Neural progenitor cell (in vitro differentiated cells): ENCODE data around the gene NPW. TPM values are rescaled to one million over a fixed set of nuclear protein-coding genes. Genes with fewer than 3 reads are reported as not detected.

Experiments used
- DNase-seq: peaks from one replicate; pipeline ENCODE4 v3.0.0-alpha.2; 2016; ENCODE audit warnings: low spot score
- H2AFZ ChIP-seq: fragments of 200-600 bp; sonication (generic); replicated peaks from 2 replicates; pipeline ENCODE4 v1.6.1; 2016; ENCODE audit warnings: antibody characterized with exemption
- H3F3A ChIP-seq: fragments of 200-600 bp; sonication (generic); 2 replicates; pipeline ENCODE4 v1.6.1; 2016; ENCODE audit warnings: antibody characterized with exemption, low read depth
- H3K27ac ChIP-seq: fragments of 200-600 bp; sonication (generic); 2 replicates; pipeline ENCODE4 v1.5.1; 2016; ENCODE audit warnings: mild to moderate bottlenecking
- H3K27me3 ChIP-seq: fragments of 200-600 bp; sonication (generic); 2 replicates; pipeline ENCODE4 v1.6.1; 2016; ENCODE audit warnings: mild to moderate bottlenecking, moderate library complexity
- H3K36me3 ChIP-seq: fragments of 200-600 bp; sonication (generic); 2 replicates; pipeline ENCODE4 v1.5.1; 2016
- H3K4me1 ChIP-seq: fragments of 200-600 bp; sonication (generic); 2 replicates; pipeline ENCODE4 v1.6.1; 2016; ENCODE audit warnings: mixed run types
- H3K4me2 ChIP-seq: fragments of 200-600 bp; sonication (generic); 2 replicates; pipeline ENCODE4 v1.6.1; 2016
- H3K4me3 ChIP-seq: fragments of 200-600 bp; sonication (generic); 2 replicates; pipeline ENCODE4 v1.5.1; 2016
- H3K79me2 ChIP-seq: fragments of 200-600 bp; sonication (generic); 2 replicates; pipeline ENCODE4 v1.6.1; 2016; ENCODE audit warnings: low read depth
- H3K9ac ChIP-seq: fragments of 200-600 bp; sonication (generic); 2 replicates; pipeline ENCODE4 v1.6.1; 2016
- H3K9me3 ChIP-seq: fragments of 200-600 bp; sonication (generic); 2 replicates; pipeline ENCODE4 v1.5.1; 2016; ENCODE audit warnings: low read depth
- H4K20me1 ChIP-seq: fragments of 200-600 bp; sonication (generic); 2 replicates; pipeline ENCODE4 v1.6.1; 2016; ENCODE audit warnings: low read depth
- H3K27ac Mint-ChIP-seq: 3 replicates; pipeline ENCODE4 v1.8.0; 2021; ENCODE audit warnings: mixed read lengths
- H3K27me3 Mint-ChIP-seq: 2 replicates; pipeline ENCODE4 v1.8.0; 2022; ENCODE audit warnings: low read depth, mild to moderate bottlenecking, inconsistent platforms, moderate library complexity, mixed read lengths; ENCODE audit not compliant: insufficient read depth
- H3K36me3 Mint-ChIP-seq: 3 replicates; pipeline ENCODE4 v1.8.0; 2021; ENCODE audit warnings: mixed read lengths
- H3K4me1 Mint-ChIP-seq: 3 replicates; pipeline ENCODE4 v1.8.0; 2021; ENCODE audit warnings: mixed read lengths
- H3K4me3 Mint-ChIP-seq: 3 replicates; pipeline ENCODE4 v1.8.0; 2021; ENCODE audit warnings: mild to moderate bottlenecking, moderate library complexity, mixed read lengths
- H3K9me3 Mint-ChIP-seq: 3 replicates; pipeline ENCODE4 v1.8.0; 2020; ENCODE audit warnings: mixed read lengths
- EZH2 ChIP-seq: fragments of 200-600 bp; sonication (generic); IDR thresholded peaks from 2 replicates; pipeline ENCODE4 v1.6.1; 2017; ENCODE audit warnings: antibody characterized with exemption, mild to moderate bottlenecking, moderate library complexity
- EZH2phosphoT487 ChIP-seq: fragments of 200-600 bp; sonication (generic); IDR thresholded peaks from 2 replicates; pipeline ENCODE4 v1.6.1; 2017; ENCODE audit warnings: antibody characterized with exemption
- total RNA-seq: library from RNA; depleted of rRNA; stranded (reverse); fragments of >200 nt; gene quantifications from 2 replicates; pipeline ENCODE4 v1.2.3, GENCODE V29; 2015; ENCODE audit warnings: low replicate concordance
- TF ChIP-seq, protein P1 (sequence below): fragments of 200-600 bp; sonication (generic); IDR thresholded peaks from 2 replicates; pipeline ENCODE4 v1.5.1; 2017; ENCODE audit warnings: antibody characterized with exemption, mild to moderate bottlenecking

NPW gene
- total RNA-seq, 1 donor from 2014 or later, result not detected

DNA sequence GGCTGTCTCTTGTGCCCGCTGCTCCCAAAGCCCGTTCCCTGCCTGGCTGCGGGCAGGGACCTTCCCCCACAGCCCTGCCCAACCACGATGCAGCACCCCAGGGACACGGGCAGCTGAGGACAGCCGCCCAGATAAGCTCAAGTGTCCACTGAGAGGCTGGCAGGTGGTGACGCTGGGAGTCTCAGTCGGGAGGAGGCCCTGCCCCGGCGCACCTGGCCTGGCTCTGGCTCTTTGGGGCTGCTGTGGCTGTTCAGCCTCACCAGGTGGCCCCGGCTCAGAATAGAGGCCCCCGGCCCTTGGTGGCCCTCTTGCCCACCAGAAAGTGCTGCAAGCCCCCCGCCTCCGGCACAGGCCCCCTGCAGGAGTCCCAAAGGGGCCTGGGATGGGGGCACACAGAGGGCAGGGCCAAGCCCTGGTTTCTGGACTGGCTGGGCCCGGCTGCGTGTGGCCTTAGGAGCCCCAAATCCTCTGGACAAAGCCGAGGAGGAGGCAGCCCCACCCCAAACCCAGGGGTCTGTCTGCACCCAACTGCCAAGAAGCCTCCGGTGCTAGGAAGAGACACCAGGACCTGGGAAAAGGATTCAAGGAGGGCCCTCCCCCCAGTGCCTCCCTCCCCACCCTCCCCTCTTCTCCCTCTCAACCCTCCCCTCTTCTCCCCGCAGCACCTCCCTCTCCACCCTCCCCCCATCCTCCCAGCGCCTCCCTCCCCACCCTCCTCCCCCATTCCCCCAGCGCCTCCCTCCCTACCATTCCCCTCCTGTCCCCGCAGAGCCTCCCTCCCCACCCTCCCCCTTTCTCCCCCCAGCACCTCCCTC, 22.8 kb downstream of the NPW start:
- H3K4me2 ChIP-seq, result no peak overlapping the region
- H3K4me3 ChIP-seq, result no peak overlapping the region
- H3F3A ChIP-seq, result peaks cover 4% of the 10 kb centered on the region
- Mint-ChIP-seq H3K4me3 (no peak overlapping the region), H3K9me3 (no peaks in the 10 kb centered on the region), H3K27me3 (peaks cover 2% of the 10 kb centered on the region), H3K27ac (no peak overlapping the region), H3K4me1 (peaks cover 10% of the 10 kb centered on the region), H3K36me3 (peaks cover 2% of the 10 kb centered on the region)
- no peak overlapping the region for H2AFZ ChIP-seq
- peaks cover 6% of the 10 kb centered on the region for H3K4me1 ChIP-seq
- TF ChIP-seq, protein P1, sequence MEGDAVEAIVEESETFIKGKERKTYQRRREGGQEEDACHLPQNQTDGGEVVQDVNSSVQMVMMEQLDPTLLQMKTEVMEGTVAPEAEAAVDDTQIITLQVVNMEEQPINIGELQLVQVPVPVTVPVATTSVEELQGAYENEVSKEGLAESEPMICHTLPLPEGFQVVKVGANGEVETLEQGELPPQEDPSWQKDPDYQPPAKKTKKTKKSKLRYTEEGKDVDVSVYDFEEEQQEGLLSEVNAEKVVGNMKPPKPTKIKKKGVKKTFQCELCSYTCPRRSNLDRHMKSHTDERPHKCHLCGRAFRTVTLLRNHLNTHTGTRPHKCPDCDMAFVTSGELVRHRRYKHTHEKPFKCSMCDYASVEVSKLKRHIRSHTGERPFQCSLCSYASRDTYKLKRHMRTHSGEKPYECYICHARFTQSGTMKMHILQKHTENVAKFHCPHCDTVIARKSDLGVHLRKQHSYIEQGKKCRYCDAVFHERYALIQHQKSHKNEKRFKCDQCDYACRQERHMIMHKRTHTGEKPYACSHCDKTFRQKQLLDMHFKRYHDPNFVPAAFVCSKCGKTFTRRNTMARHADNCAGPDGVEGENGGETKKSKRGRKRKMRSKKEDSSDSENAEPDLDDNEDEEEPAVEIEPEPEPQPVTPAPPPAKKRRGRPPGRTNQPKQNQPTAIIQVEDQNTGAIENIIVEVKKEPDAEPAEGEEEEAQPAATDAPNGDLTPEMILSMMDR, result no peak
- TF ChIP-seq EZH2phosphoT487 (no peak), EZH2 (no peak)
- peaks cover 8% of the 10 kb centered on the region for H4K20me1 ChIP-seq
- H3K36me3 ChIP-seq, result no peaks in the 10 kb centered on the region
- no peaks in the 10 kb centered on the region for H3K27me3 ChIP-seq
- H3K27ac ChIP-seq, result no peak overlapping the region
- H3K9ac ChIP-seq, result no peak overlapping the region
- H3K79me2 ChIP-seq, result peaks cover 10% of the 10 kb centered on the region
- no peaks in the 10 kb centered on the region for H3K9me3 ChIP-seq
- DNase-seq, result no peak

DNA sequence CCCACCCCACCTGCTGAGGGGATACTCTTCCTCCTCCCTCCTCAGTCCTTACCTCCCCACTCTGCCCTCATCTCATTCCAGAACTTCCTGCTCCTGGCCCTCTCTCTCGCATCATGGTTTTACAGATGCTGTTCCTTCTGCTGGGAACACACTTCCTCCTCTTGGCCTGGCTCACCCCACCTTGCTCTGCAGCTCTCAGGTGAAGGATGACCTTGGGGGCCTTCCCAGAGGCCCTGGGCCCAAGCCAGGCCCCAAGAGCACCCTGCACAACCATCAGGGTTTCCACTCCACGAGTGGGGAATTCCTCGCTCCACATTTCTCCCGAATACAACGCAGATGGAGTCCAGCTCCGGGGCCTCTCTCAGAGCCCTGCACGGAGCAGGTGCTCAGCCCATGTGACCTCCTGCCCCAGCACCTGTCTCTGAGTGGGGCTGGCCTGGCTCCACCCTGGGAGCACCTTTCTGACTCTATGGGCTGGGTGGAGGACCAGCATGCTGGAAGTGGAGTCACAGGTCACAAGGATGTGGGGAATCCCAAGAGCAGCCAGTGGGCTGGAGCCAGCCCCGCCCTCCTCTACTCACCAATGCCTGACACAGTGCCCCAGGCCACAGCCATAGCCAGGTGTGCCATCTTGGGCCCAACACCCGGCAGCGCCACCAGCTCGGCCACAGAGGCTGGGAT, 23.5 kb downstream of the NPW start:
- Histone ChIP-seq H3K4me3 (no peak overlapping the region), H3K27ac (no peak overlapping the region), H3K9me3 (no peaks in the 10 kb centered on the region), H3K36me3 (no peaks in the 10 kb centered on the region), H3K9ac (no peak overlapping the region), H3K27me3 (no peaks in the 10 kb centered on the region), H3F3A (peaks cover 4% of the 10 kb centered on the region), H3K79me2 (peaks cover 11% of the 10 kb centered on the region), H2AFZ (no peak overlapping the region), H3K4me1 (peaks cover 6% of the 10 kb centered on the region), H3K4me2 (no peak overlapping the region), H4K20me1 (peaks cover 8% of the 10 kb centered on the region)
- Mint-ChIP-seq H3K27me3 (peaks cover 2% of the 10 kb centered on the region), H3K4me3 (no peak overlapping the region), H3K4me1 (peaks cover 10% of the 10 kb centered on the region), H3K27ac (no peak overlapping the region), H3K9me3 (no peaks in the 10 kb centered on the region), H3K36me3 (peaks cover 2% of the 10 kb centered on the region)
- DNase-seq, result no peak
- TF ChIP-seq EZH2 (no peak), EZH2phosphoT487 (no peak)
- TF ChIP-seq, protein P1, result no peak

DNA sequence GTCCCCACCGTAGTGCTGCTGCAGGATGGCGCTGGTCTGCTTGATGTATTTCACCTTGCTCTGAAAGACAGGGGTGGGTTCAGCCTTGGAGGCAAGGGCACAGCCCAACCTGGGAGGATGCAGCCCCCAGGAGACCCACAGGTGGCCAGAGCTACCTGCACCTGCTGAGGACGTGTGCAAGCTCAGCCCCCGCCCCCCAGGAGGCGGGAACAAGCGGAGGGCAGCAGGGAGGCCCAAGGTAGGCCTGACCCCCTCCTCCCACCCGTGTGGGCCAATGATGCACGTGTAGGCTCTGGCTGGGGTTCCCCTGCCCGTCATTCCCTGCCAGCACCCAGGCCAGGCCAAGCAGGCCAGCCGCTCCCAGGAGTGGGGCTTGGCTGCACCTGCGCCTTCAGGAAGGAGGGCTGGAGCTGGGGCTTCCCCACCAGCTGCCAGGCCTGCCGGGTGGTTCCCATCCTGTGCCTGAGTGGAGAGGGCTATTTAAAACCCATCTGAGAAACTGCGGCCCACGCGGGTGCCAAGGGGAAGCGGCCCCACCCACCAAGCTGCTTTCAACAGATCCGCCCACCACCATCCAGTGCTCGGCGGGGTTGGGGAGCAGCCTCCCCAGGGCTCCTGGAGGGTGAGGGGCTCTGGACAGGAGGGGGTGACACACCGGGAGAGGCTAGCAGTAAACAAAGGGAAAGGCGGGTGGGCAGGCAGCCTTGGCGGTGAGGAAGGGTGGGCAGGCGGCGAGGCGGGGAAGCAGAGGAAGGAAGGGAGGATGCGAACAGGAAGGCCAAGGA, 24.3 kb downstream of the NPW start:
- H3K36me3 Mint-ChIP-seq, result peaks cover 2% of the 10 kb centered on the region
- H3K27me3 Mint-ChIP-seq, result peaks cover 2% of the 10 kb centered on the region
- no peak overlapping the region for H3K9ac ChIP-seq
- H3K4me3 ChIP-seq, result no peak overlapping the region
- TF ChIP-seq EZH2 (no peak), EZH2phosphoT487 (no peak)
- TF ChIP-seq, protein P1, result no peak
- no peaks in the 10 kb centered on the region for H3K36me3 ChIP-seq
- no peak overlapping the region for H3K4me2 ChIP-seq
- H3K27ac ChIP-seq, result no peak overlapping the region
- peaks cover 8% of the 10 kb centered on the region for H4K20me1 ChIP-seq
- H3K4me1 ChIP-seq, result peaks cover 10% of the 10 kb centered on the region
- DNase-seq, result no peak
- H2AFZ ChIP-seq, result no peak overlapping the region
- no peak overlapping the region for H3K4me3 Mint-ChIP-seq
- H3K4me1 Mint-ChIP-seq, result peaks cover 16% of the 10 kb centered on the region
- H3F3A ChIP-seq, result peaks cover 4% of the 10 kb centered on the region
- H3K79me2 ChIP-seq, result peaks cover 18% of the 10 kb centered on the region
- no peaks in the 10 kb centered on the region for H3K27me3 ChIP-seq
- no peak overlapping the region for H3K27ac Mint-ChIP-seq
- H3K9me3 Mint-ChIP-seq, result no peaks in the 10 kb centered on the region
- no peaks in the 10 kb centered on the region for H3K9me3 ChIP-seq
